GM12878 (cell line): Measurements from ENCODE around the gene SNX13. TPM values are rescaled to one million over a fixed set of nuclear protein-coding genes. Genes with fewer than 3 reads are reported as not detected.

Source experiments
- ATAC-seq: fragments of 200-7000 bp; cut with Tn5 transposase; 3 replicates; pipeline ENCODE4 v1.9.1; 2020; ENCODE audit warnings: mild to moderate bottlenecking, moderate library complexity
- BruUV-seq: library from RNA; stranded (reverse); fragments of 400-500 nt; replicated peaks from 2 replicates; lab custom pipeline; 2021; lab: Mats Ljungman, UMichigan
- CTCF ChIA-PET: fragments of 300-600 bp; sonication (Branson Sonifier 250); formaldehyde crosslinking; extraction: SDS; loops from one replicate; lab custom pipeline; 2021; ENCODE audit warnings: inconsistent platforms; lab: Yijun Ruan, JAX
- POLR2A ChIA-PET: fragments of 350-600 bp; formaldehyde crosslinking; extraction: SDS; loops from one replicate; lab custom pipeline; 2021; ENCODE audit warnings: inconsistent platforms; lab: Charles Lee
- RAD21 ChIA-PET: fragments of 300-600 bp; sonication (Branson Sonifier 250); formaldehyde crosslinking; loops from one replicate; lab custom pipeline; 2023; ENCODE audit warnings: antibody characterized with exemption; ENCODE audit not compliant: unreplicated experiment; lab: Charles Lee
- SMC1A ChIA-PET: fragments of 300-600 bp; sonication (Branson Sonifier 250); formaldehyde crosslinking; loops from one replicate; lab custom pipeline; 2023; ENCODE audit not compliant: unreplicated experiment, uncharacterized antibody; lab: Charles Lee
- DNase-seq: peaks from one replicate; pipeline ENCODE4 v3.0.0-alpha.2; 2011; ENCODE audit warnings: low read depth, low spot score
- FAIRE-seq: peaks from 3 replicates; lab custom pipeline; 2011; peaks lifted over from hg19 to GRCh38; lab: Jason Lieb, UNC
- H2AFZ ChIP-seq: 2 replicates; pipeline ENCODE4 v1.6.0; 2011; ENCODE audit warnings: low read depth, low read length, control low read depth; ENCODE audit not compliant: control insufficient read depth
- H3K27ac ChIP-seq: 2 replicates; pipeline ENCODE4 v1.5.1; 2011; ENCODE audit warnings: control low read depth; ENCODE audit not compliant: control insufficient read depth, insufficient read depth
- H3K27me3 ChIP-seq, 2 experiments: replicated peaks in 1 of 2; 2 replicates each; pipeline versions ENCODE4 v1.6.0 to v1.6.1; 2011; ENCODE audit warnings: low read length in 1 of 2; ENCODE audit not compliant: control insufficient read depth in 2 of 2, insufficient read depth in 2 of 2
- H3K36me3 ChIP-seq, 2 experiments: 2 replicates each; pipeline ENCODE4 v1.5.1; 2011; ENCODE audit warnings: low read length in 1 of 2; ENCODE audit not compliant: control insufficient read depth in 2 of 2, insufficient read depth in 2 of 2
- H3K4me1 ChIP-seq: 2 replicates; pipeline ENCODE4 v1.6.1; 2011; ENCODE audit warnings: mild to moderate bottlenecking, low read length, moderate library complexity, mixed read lengths; ENCODE audit not compliant: control insufficient read depth, insufficient read depth
- H3K4me2 ChIP-seq: 2 replicates; pipeline ENCODE4 v1.6.0; 2011; ENCODE audit warnings: control low read depth; ENCODE audit not compliant: control insufficient read depth, insufficient read depth
- H3K4me3 ChIP-seq: fragments of 200-600 bp; sonication (generic); 2 replicates; pipeline ENCODE4 v1.5.1; 2016
- H3K79me2 ChIP-seq: 2 replicates; pipeline ENCODE4 v1.6.0; 2011; ENCODE audit warnings: low read length; ENCODE audit not compliant: control insufficient read depth, insufficient read depth
- H3K9ac ChIP-seq: 2 replicates; pipeline ENCODE4 v1.8.0; 2011; ENCODE audit warnings: low read length, control low read depth, mixed read lengths; ENCODE audit not compliant: control insufficient read depth, insufficient read depth
- H3K9me3 ChIP-seq: replicated peaks from 3 replicates; pipeline ENCODE4 v1.5.1; 2011; ENCODE audit warnings: mild to moderate bottlenecking, low read length; ENCODE audit not compliant: control insufficient read depth, insufficient read depth
- H4K20me1 ChIP-seq: 2 replicates; pipeline ENCODE4 v1.6.0; 2011; ENCODE audit not compliant: control insufficient read depth, insufficient read depth
- IKZF1 ChIP-seq: fragments of 450-650 bp; conservative IDR thresholded peaks from 2 replicates; pipeline ENCODE4 v1.6.1; 2017; ENCODE audit warnings: antibody characterized with exemption, mild to moderate bottlenecking
- IKZF2 ChIP-seq, 2 experiments: fragments of 450-650 bp; IDR thresholded peaks; 2 replicates each; pipeline ENCODE4 v1.6.1; 2017; ENCODE audit warnings: mild to moderate bottlenecking in 2 of 2, moderate library complexity in 2 of 2
- MTA2 ChIP-seq: fragments of 450-650 bp; IDR thresholded peaks from 2 replicates; pipeline ENCODE4 v1.6.1; 2016; ENCODE audit warnings: low read depth, mild to moderate bottlenecking, moderate library complexity
- NFIC ChIP-seq: IDR thresholded peaks from 2 replicates; pipeline ENCODE4 v1.6.1; 2012; ENCODE audit warnings: low read depth, mild to moderate bottlenecking, inconsistent platforms, low read length, moderate library complexity
- RELB ChIP-seq: fragments of 450-650 bp; IDR thresholded peaks from 2 replicates; pipeline ENCODE4 v1.6.1; 2017; ENCODE audit warnings: low read depth, mild to moderate bottlenecking, moderate library complexity
- WGBS: methylation state at CpG from one replicate; pipeline ENCODE4 v1.1.6; 2016; ENCODE audit warnings: low lambda C conversion rate; ENCODE audit not compliant: insufficient replicate concordance, insufficient coverage; ENCODE audit errors: missing lambda C conversion rate; 5-methylcytosine and 5-hydroxymethylcytosine counted together
- in situ Hi-C: fragments of 300-500 bp; cut with MboI; formaldehyde crosslinking; loops from 9 replicates; pipeline ENCODE4 v1.14.3; 2018; ENCODE audit warnings: mixed read lengths
- intact Hi-C: fragments of 100-400 bp; cut with micrococcal nuclease; formaldehyde crosslinking; loops from one replicate; pipeline ENCODE4 v1.14.2; 2022; ENCODE audit not compliant: unreplicated experiment
- polyA plus RNA-seq, 11 experiments: library from polyadenylated mRNA; depleted of rRNA in 4 of 11; unstranded in 6 of 11; stranded (reverse) in 5 of 11; fragments of >200 nt; fragmentation: Nextera tagmentation in 4 of 11; fragmentation: Illumina TruSeq in 1 of 11; extraction: Ambion mirVana in 4 of 11; extraction: Trizol in 1 of 11; gene quantifications; 1 replicate in 1 of 11; 2 replicates in 10 of 11; pipeline versions ENCODE4 v1.2.1 to v1.2.3, GENCODE V29; 2011 to 2016; ENCODE audit warnings: inconsistent platforms in 2 of 11, missing spikeins in 2 of 11, low read depth in 1 of 11
- total RNA-seq, 4 experiments: library from RNA; depleted of rRNA in 3 of 4; stranded (reverse); fragments of >200 nt in 3 of 4; fragmentation: Illumina TruSeq in 1 of 4; extraction: Trizol in 1 of 4; gene quantifications; 2 replicates each; pipeline versions ENCODE4 v1.2.1 to v1.2.3, GENCODE V29; 2013 to 2021
- TF ChIP-seq, protein P1 (sequence below): fragments of 450-650 bp; IDR thresholded peaks from 2 replicates; pipeline ENCODE4 v1.6.1; 2016; ENCODE audit warnings: mild to moderate bottlenecking
- TF ChIP-seq, protein P2 (sequence below): fragments of 450-650 bp; IDR thresholded peaks from 2 replicates; pipeline ENCODE4 v1.6.1; 2017; ENCODE audit warnings: mild to moderate bottlenecking
- TF ChIP-seq, protein P3 (sequence below): IDR thresholded peaks from 2 replicates; pipeline ENCODE4 v1.6.1; 2012; ENCODE audit warnings: mild to moderate bottlenecking, low read depth, low read length
- TF ChIP-seq, protein P4 (sequence below), 3 experiments: IDR thresholded peaks in 2 of 3; conservative IDR thresholded peaks in 1 of 3; 2 replicates each; pipeline ENCODE4 v1.5.1; 2011; ENCODE audit warnings: low read depth in 3 of 3, low read length in 3 of 3, mild to moderate bottlenecking in 3 of 3, control low read depth in 2 of 3, moderate library complexity in 2 of 3, inconsistent platforms in 1 of 3, mixed read lengths in 1 of 3; ENCODE audit not compliant: control insufficient read depth in 2 of 3, insufficient read depth in 1 of 3; ENCODE audit errors: extremely low read depth in 1 of 3

SNX13 gene
- total and polyA plus RNA-seq, 10 of the 15 experiments (the other 5 are each of a cell fraction or from before 2014, with no cell fraction given), result 2.2 to 17.1 (median 11.9) TPM

DNA sequence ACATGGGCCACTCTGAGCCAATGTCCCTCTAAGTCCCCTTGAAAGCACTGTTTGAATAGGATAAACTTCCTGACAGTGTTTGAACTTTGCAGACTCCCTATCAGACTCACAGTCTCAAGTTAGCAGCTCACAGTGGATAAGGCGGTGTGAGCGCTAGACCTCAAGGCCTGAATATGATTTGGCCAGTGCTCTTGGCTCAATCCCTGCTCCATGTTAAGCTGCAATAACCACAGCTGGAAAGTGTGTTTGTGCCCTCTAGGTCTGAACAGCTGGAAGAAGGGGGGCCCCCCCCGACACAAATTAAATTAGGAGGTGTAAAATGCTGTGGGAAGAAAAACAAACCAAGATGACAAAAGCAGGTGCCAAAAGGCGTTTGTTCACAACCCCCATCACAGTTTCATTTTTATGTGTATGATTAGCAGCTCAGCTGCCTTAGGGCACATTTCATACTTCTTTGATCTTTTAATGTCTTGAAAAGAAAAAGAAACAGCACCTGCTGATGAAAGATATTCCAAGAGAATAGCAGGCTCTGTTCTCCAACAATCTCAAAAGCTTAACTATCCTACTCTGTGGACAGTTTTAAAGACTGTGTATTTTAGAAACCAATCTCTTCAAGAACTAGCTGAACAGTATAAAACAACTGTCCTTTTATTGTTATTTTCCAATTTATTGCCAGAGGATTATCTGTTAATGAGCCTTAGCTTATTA, 167.6 kb downstream of the SNX13 start:
- no peak overlapping the region for H3K27ac ChIP-seq
- ATAC-seq, result peak; percentile 53
- BruUV-seq, result no TSS peak
- H3K36me3 ChIP-seq, result no peaks in the 10 kb centered on the region
- POLR2A ChIA-PET, result interaction anchor here (0.5 to 0.8 kb wide), 2 partner anchors 41 to 496 kb away, joined by 3 read pairs; no protein-coding TSS in a partner anchor
- no peak overlapping the region for H3K4me3 ChIP-seq
- H3K4me2 ChIP-seq, result no peak overlapping the region
- SMC1A ChIA-PET, result interaction anchor here (0.6 to 4.5 kb wide), 29 partner anchors 8 to 1442 kb away, joined by 3 to 63 read pairs (median 3); partner anchors contain the start of gene AHR
- in situ Hi-C loops, result loop anchor here (10.0 kb wide), 1 partner anchor 552 kb away; no protein-coding TSS in a partner anchor
- no peaks in the 10 kb centered on the region for H3K27me3 ChIP-seq
- no peak for DNase-seq
- WGBS, result 48% methylated on average over 4 of the region's 4 CpGs
- H3K4me1 ChIP-seq, result 0 out of 2 replicates have a peak, but pooled peaks cover 3% of the 10 kb centered on the region
- no peak overlapping the region for H3K9ac ChIP-seq
- no peaks in the 10 kb centered on the region for H4K20me1 ChIP-seq
- FAIRE-seq, result no peak
- no peaks in the 10 kb centered on the region for H3K9me3 ChIP-seq
- H3K79me2 ChIP-seq, result no peaks in the 10 kb centered on the region
- RAD21 ChIA-PET, result interaction anchor here (0.7 to 4.3 kb wide), 9 partner anchors 52 to 720 kb away, joined by 3 to 94 read pairs (median 3); no protein-coding TSS in a partner anchor
- no peak overlapping the region for H2AFZ ChIP-seq
- intact Hi-C loops, result no loop called here
- CTCF ChIA-PET, result interaction anchor here (0.6 to 5.4 kb wide), 19 partner anchors 20 to 790 kb away, joined by 3 to 193 read pairs (median 4); no protein-coding TSS in a partner anchor
- TF ChIP-seq IKZF2 (IDR thresholded peaks at IDR 0.05) (peak; percentile 30 to 41; a peak in 2 of 4 replicates), MTA2 (peak; percentile 85), IKZF1 (peak; percentile 61; the same call in 1 of the 2 replicates), RELB (peak; percentile 39; the same call in 1 of the 2 replicates), NFIC (no peak)
- TF ChIP-seq, protein P1, sequence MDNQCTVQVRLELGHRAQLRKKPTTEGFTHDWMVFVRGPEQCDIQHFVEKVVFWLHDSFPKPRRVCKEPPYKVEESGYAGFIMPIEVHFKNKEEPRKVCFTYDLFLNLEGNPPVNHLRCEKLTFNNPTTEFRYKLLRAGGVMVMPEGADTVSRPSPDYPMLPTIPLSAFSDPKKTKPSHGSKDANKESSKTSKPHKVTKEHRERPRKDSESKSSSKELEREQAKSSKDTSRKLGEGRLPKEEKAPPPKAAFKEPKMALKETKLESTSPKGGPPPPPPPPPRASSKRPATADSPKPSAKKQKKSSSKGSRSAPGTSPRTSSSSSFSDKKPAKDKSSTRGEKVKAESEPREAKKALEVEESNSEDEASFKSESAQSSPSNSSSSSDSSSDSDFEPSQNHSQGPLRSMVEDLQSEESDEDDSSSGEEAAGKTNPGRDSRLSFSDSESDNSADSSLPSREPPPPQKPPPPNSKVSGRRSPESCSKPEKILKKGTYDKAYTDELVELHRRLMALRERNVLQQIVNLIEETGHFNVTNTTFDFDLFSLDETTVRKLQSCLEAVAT, result 0 out of 2 replicates have a peak, but pooled peaks have one; percentile 23
- TF ChIP-seq, protein P2, sequence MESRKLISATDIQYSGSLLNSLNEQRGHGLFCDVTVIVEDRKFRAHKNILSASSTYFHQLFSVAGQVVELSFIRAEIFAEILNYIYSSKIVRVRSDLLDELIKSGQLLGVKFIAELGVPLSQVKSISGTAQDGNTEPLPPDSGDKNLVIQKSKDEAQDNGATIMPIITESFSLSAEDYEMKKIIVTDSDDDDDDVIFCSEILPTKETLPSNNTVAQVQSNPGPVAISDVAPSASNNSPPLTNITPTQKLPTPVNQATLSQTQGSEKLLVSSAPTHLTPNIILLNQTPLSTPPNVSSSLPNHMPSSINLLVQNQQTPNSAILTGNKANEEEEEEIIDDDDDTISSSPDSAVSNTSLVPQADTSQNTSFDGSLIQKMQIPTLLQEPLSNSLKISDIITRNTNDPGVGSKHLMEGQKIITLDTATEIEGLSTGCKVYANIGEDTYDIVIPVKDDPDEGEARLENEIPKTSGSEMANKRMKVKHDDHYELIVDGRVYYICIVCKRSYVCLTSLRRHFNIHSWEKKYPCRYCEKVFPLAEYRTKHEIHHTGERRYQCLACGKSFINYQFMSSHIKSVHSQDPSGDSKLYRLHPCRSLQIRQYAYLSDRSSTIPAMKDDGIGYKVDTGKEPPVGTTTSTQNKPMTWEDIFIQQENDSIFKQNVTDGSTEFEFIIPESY, result peak; percentile 89
- TF ChIP-seq, protein P3, sequence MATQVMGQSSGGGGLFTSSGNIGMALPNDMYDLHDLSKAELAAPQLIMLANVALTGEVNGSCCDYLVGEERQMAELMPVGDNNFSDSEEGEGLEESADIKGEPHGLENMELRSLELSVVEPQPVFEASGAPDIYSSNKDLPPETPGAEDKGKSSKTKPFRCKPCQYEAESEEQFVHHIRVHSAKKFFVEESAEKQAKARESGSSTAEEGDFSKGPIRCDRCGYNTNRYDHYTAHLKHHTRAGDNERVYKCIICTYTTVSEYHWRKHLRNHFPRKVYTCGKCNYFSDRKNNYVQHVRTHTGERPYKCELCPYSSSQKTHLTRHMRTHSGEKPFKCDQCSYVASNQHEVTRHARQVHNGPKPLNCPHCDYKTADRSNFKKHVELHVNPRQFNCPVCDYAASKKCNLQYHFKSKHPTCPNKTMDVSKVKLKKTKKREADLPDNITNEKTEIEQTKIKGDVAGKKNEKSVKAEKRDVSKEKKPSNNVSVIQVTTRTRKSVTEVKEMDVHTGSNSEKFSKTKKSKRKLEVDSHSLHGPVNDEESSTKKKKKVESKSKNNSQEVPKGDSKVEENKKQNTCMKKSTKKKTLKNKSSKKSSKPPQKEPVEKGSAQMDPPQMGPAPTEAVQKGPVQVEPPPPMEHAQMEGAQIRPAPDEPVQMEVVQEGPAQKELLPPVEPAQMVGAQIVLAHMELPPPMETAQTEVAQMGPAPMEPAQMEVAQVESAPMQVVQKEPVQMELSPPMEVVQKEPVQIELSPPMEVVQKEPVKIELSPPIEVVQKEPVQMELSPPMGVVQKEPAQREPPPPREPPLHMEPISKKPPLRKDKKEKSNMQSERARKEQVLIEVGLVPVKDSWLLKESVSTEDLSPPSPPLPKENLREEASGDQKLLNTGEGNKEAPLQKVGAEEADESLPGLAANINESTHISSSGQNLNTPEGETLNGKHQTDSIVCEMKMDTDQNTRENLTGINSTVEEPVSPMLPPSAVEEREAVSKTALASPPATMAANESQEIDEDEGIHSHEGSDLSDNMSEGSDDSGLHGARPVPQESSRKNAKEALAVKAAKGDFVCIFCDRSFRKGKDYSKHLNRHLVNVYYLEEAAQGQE, result no peak
- TF ChIP-seq, protein P4, sequence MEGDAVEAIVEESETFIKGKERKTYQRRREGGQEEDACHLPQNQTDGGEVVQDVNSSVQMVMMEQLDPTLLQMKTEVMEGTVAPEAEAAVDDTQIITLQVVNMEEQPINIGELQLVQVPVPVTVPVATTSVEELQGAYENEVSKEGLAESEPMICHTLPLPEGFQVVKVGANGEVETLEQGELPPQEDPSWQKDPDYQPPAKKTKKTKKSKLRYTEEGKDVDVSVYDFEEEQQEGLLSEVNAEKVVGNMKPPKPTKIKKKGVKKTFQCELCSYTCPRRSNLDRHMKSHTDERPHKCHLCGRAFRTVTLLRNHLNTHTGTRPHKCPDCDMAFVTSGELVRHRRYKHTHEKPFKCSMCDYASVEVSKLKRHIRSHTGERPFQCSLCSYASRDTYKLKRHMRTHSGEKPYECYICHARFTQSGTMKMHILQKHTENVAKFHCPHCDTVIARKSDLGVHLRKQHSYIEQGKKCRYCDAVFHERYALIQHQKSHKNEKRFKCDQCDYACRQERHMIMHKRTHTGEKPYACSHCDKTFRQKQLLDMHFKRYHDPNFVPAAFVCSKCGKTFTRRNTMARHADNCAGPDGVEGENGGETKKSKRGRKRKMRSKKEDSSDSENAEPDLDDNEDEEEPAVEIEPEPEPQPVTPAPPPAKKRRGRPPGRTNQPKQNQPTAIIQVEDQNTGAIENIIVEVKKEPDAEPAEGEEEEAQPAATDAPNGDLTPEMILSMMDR (IDR thresholded peaks at IDR 0.05 in 2 of 3, conservative IDR thresholded peaks at IDR 0.05 in 1 of 3; ENCODE audit: control insufficient read depth in 2 of 3, extremely low read depth in 1 of 3, insufficient read depth in 1 of 3, low read depth in 3 of 3, low read length in 3 of 3), result no peak
